Activated T-cell treated with anti-CD3 and anti-CD28 coated beads, Interleukin-2, amount 50 U/mL, for 4 hours (primary cell): Measurements from ENCODE around the gene ROBO1. TPM values are rescaled to one million over a fixed set of nuclear protein-coding genes. Genes with fewer than 3 reads are reported as not detected.

ENCODE experiments used
- ATAC-seq, 2 donors: fragments of 200-7000 bp; cut with Tn5 transposase; one replicate each; pipeline ENCODE4 v1.10.0; 2021
- DNase-seq: peaks from one replicate; pipeline ENCODE4 v3.0.0-alpha.2; 2020
- H3K27me3 Mint-ChIP-seq: one replicate; pipeline ENCODE4 v1.8.0; 2021; ENCODE audit warnings: low read depth, mixed read lengths
- H3K36me3 Mint-ChIP-seq: one replicate; pipeline ENCODE4 v1.8.0; 2022; ENCODE audit warnings: mixed read lengths; ENCODE audit not compliant: insufficient read depth
- H3K4me1 Mint-ChIP-seq: one replicate; pipeline ENCODE4 v1.8.0; 2021; ENCODE audit warnings: low read depth, mixed read lengths
- H3K4me3 Mint-ChIP-seq: one replicate; pipeline ENCODE4 v1.8.0; 2021; ENCODE audit warnings: mild to moderate bottlenecking, moderate library complexity, mixed read lengths
- H3K9me3 Mint-ChIP-seq: one replicate; pipeline ENCODE4 v1.8.0; 2021; ENCODE audit warnings: mixed read lengths
- total RNA-seq, 3 donors: library from RNA; stranded (reverse); gene quantifications; one replicate each; pipeline ENCODE4 v1.2.1, GENCODE V29; 2021

The ROBO1 gene
- total RNA-seq, 3 donors from 2014 or later = 0.38 to 0.99 (median 0.95) TPM

- ATAC-seq (no peak), DNase-seq (no peak)
- no peak overlapping the region for H3K4me3 Mint-ChIP-seq
- H3K4me1 Mint-ChIP-seq = no peaks in the 10 kb centered on the region
- no peaks in the 10 kb centered on the region for H3K36me3 Mint-ChIP-seq
- H3K27me3 Mint-ChIP-seq = no peaks in the 10 kb centered on the region
- peaks cover 26% of the 10 kb centered on the region for H3K9me3 Mint-ChIP-seq
Observed at GRCh38 chr3:79737530-79737929, 30.3 kb downstream of the ROBO1 start.

GRCh38 chr3:79729096-79729495 lies 38.7 kb downstream of the ROBO1 start:
- DNase-seq = no peak
- H3K27me3 Mint-ChIP-seq = no peaks in the 10 kb centered on the region
- H3K4me1 Mint-ChIP-seq = no peaks in the 10 kb centered on the region
- no peak for ATAC-seq
- peaks cover 25% of the 10 kb centered on the region for H3K9me3 Mint-ChIP-seq
- no peaks in the 10 kb centered on the region for H3K36me3 Mint-ChIP-seq
- H3K4me3 Mint-ChIP-seq = no peak overlapping the region

- ATAC-seq = no peak
- Mint-ChIP-seq H3K4me3 (no peak overlapping the region), H3K4me1 (no peaks in the 10 kb centered on the region)
Observed at GRCh38 chr3:79726786-79727185, 41.0 kb downstream of the ROBO1 start.

GRCh38 chr3:79724206-79724605 lies 43.6 kb downstream of the ROBO1 start:
- Mint-ChIP-seq H3K9me3 (peaks cover 16% of the 10 kb centered on the region), H3K27me3 (no peaks in the 10 kb centered on the region), H3K4me3 (no peak overlapping the region), H3K4me1 (no peaks in the 10 kb centered on the region), H3K36me3 (no peaks in the 10 kb centered on the region)
- no peak for DNase-seq
- no peak for ATAC-seq

More at GRCh38 chr3:79726786-79727185, 41.0 kb downstream of the ROBO1 start:
- H3K27me3 Mint-ChIP-seq = no peaks in the 10 kb centered on the region
- no peaks in the 10 kb centered on the region for H3K36me3 Mint-ChIP-seq
- H3K9me3 Mint-ChIP-seq = peaks cover 17% of the 10 kb centered on the region
- no peak for DNase-seq

GRCh38 chr3:79690072-79690471 lies 77.7 kb downstream of the ROBO1 start:
- Mint-ChIP-seq H3K36me3 (no peaks in the 10 kb centered on the region), H3K4me1 (no peaks in the 10 kb centered on the region), H3K9me3 (peaks cover 9% of the 10 kb centered on the region), H3K4me3 (no peak overlapping the region), H3K27me3 (no peaks in the 10 kb centered on the region)
- no peak for DNase-seq
- no peak for ATAC-seq

- no peaks in the 10 kb centered on the region for H3K36me3 Mint-ChIP-seq
- DNase-seq (no peak), ATAC-seq (no peak)
- H3K4me3 Mint-ChIP-seq = no peak overlapping the region
- H3K4me1 Mint-ChIP-seq = no peaks in the 10 kb centered on the region
- H3K9me3 Mint-ChIP-seq = peaks cover 16% of the 10 kb centered on the region
- H3K27me3 Mint-ChIP-seq = no peaks in the 10 kb centered on the region
Observed at GRCh38 chr3:79685108-79685507, 82.7 kb downstream of the ROBO1 start.

GRCh38 chr3:79684041-79684440 lies 83.8 kb downstream of the ROBO1 start:
- Mint-ChIP-seq H3K4me3 (no peak overlapping the region), H3K27me3 (no peaks in the 10 kb centered on the region), H3K36me3 (no peaks in the 10 kb centered on the region), H3K9me3 (peaks cover 15% of the 10 kb centered on the region), H3K4me1 (no peaks in the 10 kb centered on the region)
- DNase-seq (no peak), ATAC-seq (no peak)

- Mint-ChIP-seq H3K4me1 (no peaks in the 10 kb centered on the region), H3K27me3 (no peaks in the 10 kb centered on the region), H3K9me3 (peaks cover 3% of the 10 kb centered on the region), H3K4me3 (no peak overlapping the region), H3K36me3 (no peaks in the 10 kb centered on the region)
- ATAC-seq (no peak), DNase-seq (no peak)
Observed at GRCh38 chr3:79672731-79673130, 95.1 kb downstream of the ROBO1 start.

GRCh38 chr3:79672075-79672474 lies 95.7 kb downstream of the ROBO1 start:
- peaks cover 3% of the 10 kb centered on the region for H3K9me3 Mint-ChIP-seq
- H3K36me3 Mint-ChIP-seq = no peaks in the 10 kb centered on the region
- DNase-seq (no peak), ATAC-seq (no peak)
- no peaks in the 10 kb centered on the region for H3K4me1 Mint-ChIP-seq
- no peak overlapping the region for H3K4me3 Mint-ChIP-seq
- H3K27me3 Mint-ChIP-seq = no peaks in the 10 kb centered on the region

- Mint-ChIP-seq H3K4me1 (no peaks in the 10 kb centered on the region), H3K27me3 (no peaks in the 10 kb centered on the region), H3K36me3 (no peaks in the 10 kb centered on the region), H3K9me3 (peaks cover 3% of the 10 kb centered on the region), H3K4me3 (no peak overlapping the region)
- DNase-seq (no peak), ATAC-seq (no peak)
Observed at GRCh38 chr3:79670178-79670577, 97.6 kb downstream of the ROBO1 start.

- Mint-ChIP-seq H3K4me3 (no peak overlapping the region), H3K4me1 (no peaks in the 10 kb centered on the region), H3K27me3 (no peaks in the 10 kb centered on the region), H3K36me3 (no peaks in the 10 kb centered on the region), H3K9me3 (peaks cover 14% of the 10 kb centered on the region)
- no peak for DNase-seq
- ATAC-seq = no peak
Observed at GRCh38 chr3:79664455-79664854, 103.3 kb downstream of the ROBO1 start.

GRCh38 chr3:79661896-79662295 lies 105.9 kb downstream of the ROBO1 start:
- H3K4me3 Mint-ChIP-seq = no peak overlapping the region
- H3K4me1 Mint-ChIP-seq = no peaks in the 10 kb centered on the region
- no peaks in the 10 kb centered on the region for H3K36me3 Mint-ChIP-seq
- peaks cover 11% of the 10 kb centered on the region for H3K9me3 Mint-ChIP-seq
- DNase-seq = no peak
- H3K27me3 Mint-ChIP-seq = no peaks in the 10 kb centered on the region
- no peak for ATAC-seq

GRCh38 chr3:79657076-79657475 lies 110.7 kb downstream of the ROBO1 start:
- no peak for ATAC-seq
- Mint-ChIP-seq H3K9me3 (peaks cover 9% of the 10 kb centered on the region), H3K27me3 (no peaks in the 10 kb centered on the region)

GRCh38 chr3:79654019-79654418 lies 113.8 kb downstream of the ROBO1 start:
- H3K9me3 Mint-ChIP-seq = peaks cover 5% of the 10 kb centered on the region
- DNase-seq (no peak), ATAC-seq (no peak)
- H3K4me3 Mint-ChIP-seq = no peak overlapping the region
- H3K36me3 Mint-ChIP-seq = no peaks in the 10 kb centered on the region
- no peaks in the 10 kb centered on the region for H3K27me3 Mint-ChIP-seq
- H3K4me1 Mint-ChIP-seq = no peaks in the 10 kb centered on the region

More at GRCh38 chr3:79657076-79657475, 110.7 kb downstream of the ROBO1 start:
- no peak for DNase-seq
- Mint-ChIP-seq H3K4me3 (no peak overlapping the region), H3K4me1 (no peaks in the 10 kb centered on the region), H3K36me3 (no peaks in the 10 kb centered on the region)

GRCh38 chr3:79653266-79653830 lies 114.5 kb downstream of the ROBO1 start:
- DNase-seq (no peak), ATAC-seq (no peak)
- Mint-ChIP-seq H3K27me3 (no peaks in the 10 kb centered on the region), H3K4me3 (no peak overlapping the region), H3K9me3 (peaks cover 5% of the 10 kb centered on the region), H3K4me1 (no peaks in the 10 kb centered on the region), H3K36me3 (no peaks in the 10 kb centered on the region)
